Esophagus muscularis mucosa (tissue), 4 donors: ENCODE results near the gene MEAK7. TPM values are rescaled to one million over a fixed set of nuclear protein-coding genes. Genes with fewer than 3 reads are reported as not detected.

ENCODE experiments used
- DNase-seq: peaks from one replicate; pipeline ENCODE4 v3.0.0-alpha.2; 2017; ENCODE audit errors: extremely low spot score
- H3K27ac ChIP-seq, 4 donors: fragments of 200-600 bp; sonication (generic); replicated peaks in 1 of 4; 1 replicate in 3 of 4; 2 replicates in 1 of 4; pipeline ENCODE4 v1.5.1; 2016 to 2019; ENCODE audit warnings: mild to moderate bottlenecking in 1 of 4
- H3K27me3 ChIP-seq, 4 donors: fragments of 200-600 bp; sonication (generic); one replicate each; pipeline versions ENCODE4 v1.5.1 to v1.6.0; 2016 to 2019
- H3K36me3 ChIP-seq, 4 donors: fragments of 200-600 bp; sonication (generic); one replicate each; pipeline ENCODE4 v1.5.1; 2016 to 2019
- H3K4me1 ChIP-seq, 4 donors: fragments of 200-600 bp; sonication (generic); one replicate each; pipeline ENCODE4 v1.5.1; 2016 to 2019
- H3K4me3 ChIP-seq, 4 donors: fragments of 200-600 bp; sonication (generic); 1 replicate in 2 of 4; 2 replicates in 2 of 4; pipeline ENCODE4 v1.5.1; 2016 to 2019; ENCODE audit warnings: mild to moderate bottlenecking in 4 of 4, moderate library complexity in 1 of 4
- H3K9me3 ChIP-seq, 4 donors: fragments of 200-600 bp; sonication (generic); 1 replicate in 3 of 4; 2 replicates in 1 of 4; pipeline ENCODE4 v1.5.1; 2016 to 2019
- CTCF ChIP-seq, 3 experiments: fragments of 200-600 bp in 2 of 3; fragments of 450-650 bp in 1 of 3; sonication (generic) in 2 of 3; IDR thresholded peaks; one replicate each; pipeline ENCODE4 v1.5.1; 2017 to 2019; ENCODE audit warnings: antibody characterized with exemption in 3 of 3, mild to moderate bottlenecking in 2 of 3, moderate library complexity in 1 of 3
- EP300 ChIP-seq: sonication (generic); formaldehyde crosslinking; IDR thresholded peaks from one replicate; pipeline ENCODE4 v1.6.1; 2017; ENCODE audit warnings: antibody characterized with exemption
- POLR2A ChIP-seq: fragments of 450-650 bp; IDR thresholded peaks from one replicate; pipeline ENCODE4 v1.6.1; 2017; ENCODE audit warnings: antibody characterized with exemption, moderate library complexity, mild to moderate bottlenecking, low read depth
- POLR2AphosphoS5 ChIP-seq, 2 donors: sonication (generic); formaldehyde crosslinking; IDR thresholded peaks; one replicate each; pipeline ENCODE4 v1.6.1; 2017; ENCODE audit warnings: antibody characterized with exemption in 2 of 2
- WGBS: methylation state at CpG from one replicate; pipeline ENCODE4 v1.1.5; 2018; 5-methylcytosine and 5-hydroxymethylcytosine counted together
- intact Hi-C: fragments of 100-400 bp; cut with DNase I; formaldehyde crosslinking; loops from one replicate; pipeline ENCODE4 v1.15.1; 2023
- total RNA-seq, 4 donors: library from RNA; depleted of rRNA; stranded (reverse); fragments of >200 nt; gene quantifications; one replicate each; pipeline versions ENCODE4 v1.1.0 to v1.2.1, GENCODE V29; 2016

MEAK7 gene
- total RNA-seq, 4 donors from 2014 or later: 8.3 to 13.0 (median 9.6) TPM

- no peak for DNase-seq
- WGBS: 94% methylated on average over 6 of the region's 6 CpGs
- H3K27ac ChIP-seq: no peak overlapping the region
- no peaks in the 10 kb centered on the region for H3K4me1 ChIP-seq
- no peak overlapping the region for H3K4me3 ChIP-seq
- no peaks in the 10 kb centered on the region for H3K27me3 ChIP-seq
- intact Hi-C loops: no loop called here
- H3K36me3 ChIP-seq: peaks cover 4 to 34% (median 21%) of the 10 kb centered on the region in 4 donors
- TF ChIP-seq POLR2A (no peak), POLR2AphosphoS5 (IDR thresholded peaks at IDR 0.05) (no peak), CTCF (IDR thresholded peaks at IDR 0.05) (no peak), EP300 (no peak)
- peaks cover 0 to 17% (median 11%) of the 10 kb centered on the region in 4 donors for H3K9me3 ChIP-seq
Observed at GRCh38 chr16:84465154-84465553, 39.3 kb downstream of the MEAK7 start.

GRCh38 chr16:84464116-84464515 is 40.3 kb downstream of the MEAK7 start:
- no peak for DNase-seq

GRCh38 chr16:84463221-84463620 is 41.2 kb downstream of the MEAK7 start:
- intact Hi-C loops: no loop called here
- Histone ChIP-seq H3K9me3 (peaks cover 0 to 17% (median 11%) of the 10 kb centered on the region in 4 donors), H3K27me3 (no peaks in the 10 kb centered on the region), H3K36me3 (peaks cover 4 to 28% (median 21%) of the 10 kb centered on the region in 4 donors), H3K27ac (no peak overlapping the region), H3K4me1 (no peaks in the 10 kb centered on the region), H3K4me3 (no peak overlapping the region)
- TF ChIP-seq POLR2A (no peak), CTCF (IDR thresholded peaks at IDR 0.05) (no peak), EP300 (no peak), POLR2AphosphoS5 (IDR thresholded peaks at IDR 0.05) (no peak)
- DNase-seq: no peak
- WGBS: 83% methylated on average over 6 of the region's 7 CpGs

More at GRCh38 chr16:84464116-84464515, 40.3 kb downstream of the MEAK7 start:
- H3K27ac ChIP-seq: no peak overlapping the region
- intact Hi-C loops: no loop called here
- no peaks in the 10 kb centered on the region for H3K27me3 ChIP-seq
- no peak overlapping the region for H3K4me3 ChIP-seq
- 69% methylated on average over 6 of the region's 6 CpGs for WGBS
- peaks cover 4 to 32% (median 21%) of the 10 kb centered on the region in 4 donors for H3K36me3 ChIP-seq
- peaks cover 0 to 17% (median 11%) of the 10 kb centered on the region in 4 donors for H3K9me3 ChIP-seq
- no peak for TF ChIP-seq EP300
- no peaks in the 10 kb centered on the region for H3K4me1 ChIP-seq

- peaks cover 4 to 21% (median 15%) of the 10 kb centered on the region in 4 donors for H3K36me3 ChIP-seq
- H3K9me3 ChIP-seq: peaks cover 0 to 12% (median 10%) of the 10 kb centered on the region in 4 donors
- no peak overlapping the region for H3K4me3 ChIP-seq
- 80% methylated on average over 15 of the region's 24 CpGs for WGBS
- DNase-seq: no peak
- intact Hi-C loops: no loop called here
- H3K27me3 ChIP-seq: no peaks in the 10 kb centered on the region
- no peaks in the 10 kb centered on the region for H3K4me1 ChIP-seq
- H3K27ac ChIP-seq: no peak overlapping the region
- no peak for TF ChIP-seq POLR2AphosphoS5 (IDR thresholded peaks at IDR 0.05)
- TF ChIP-seq EP300: no peak
- no peak for TF ChIP-seq CTCF (IDR thresholded peaks at IDR 0.05)
- no peak for TF ChIP-seq POLR2A
Observed at GRCh38 chr16:84462296-84463210, 41.9 kb downstream of the MEAK7 start.

GRCh38 chr16:84461413-84462295 is 42.8 kb downstream of the MEAK7 start:
- Histone ChIP-seq H3K27me3 (no peaks in the 10 kb centered on the region), H3K27ac (no peak overlapping the region), H3K36me3 (peaks cover 0 to 16% (median 8%) of the 10 kb centered on the region in 4 donors), H3K4me3 (no peak overlapping the region), H3K4me1 (no peaks in the 10 kb centered on the region), H3K9me3 (peaks cover 0 to 3% (median 2%) of the 10 kb centered on the region in 4 donors)
- WGBS: 86% methylated on average over 29 of the region's 30 CpGs
- intact Hi-C loops: no loop called here
- DNase-seq: no peak
- TF ChIP-seq CTCF (IDR thresholded peaks at IDR 0.05): no peak
- TF ChIP-seq EP300: no peak
- TF ChIP-seq POLR2A: no peak
- TF ChIP-seq POLR2AphosphoS5 (IDR thresholded peaks at IDR 0.05): no peak
